ENCODE data around the gene ABLIM2. TPM values are rescaled to one million over a fixed set of nuclear protein-coding genes. Genes with fewer than 3 reads are reported as not detected.

Gene ABLIM2
- total RNA-seq, 5 donors from 2014 or later (not counting 1 experiment from before 2014, with no cell fraction given): 2.6 to 7.0 (median 5.5) TPM

GRCh38 chr4:8041868-8042267 lies 116.7 kb downstream of the ABLIM2 start:
- Mint-ChIP-seq H3K4me1 (no peaks in the 10 kb centered on the region), H3K27me3 (peaks cover 3 to 8% of the 10 kb centered on the region in 2 donors), H3K9me3 (no peaks in the 10 kb centered on the region), H3K4me3 (no peak overlapping the region), H3K36me3 (peaks cover 4% of the 10 kb centered on the region), H3K27ac (no peak overlapping the region)
- ChIA-PET CTCF (no interaction called here), POLR2A (no interaction called here)
- no peak for DNase-seq
- 56% methylated on average over 7 of the region's 11 CpGs for WGBS (ENCODE audit: insufficient coverage)
- H3K36me3 ChIP-seq (ENCODE audit: control insufficient read depth in 2 of 2, extremely low read depth in 1 of 2, insufficient read depth in 1 of 2, low read length in 1 of 2): no peaks in the 10 kb centered on the region
- no peak overlapping the region for H3K4me3 ChIP-seq (ENCODE audit: control insufficient read depth in 1 of 2, extremely low read depth in 1 of 2, low read length in 1 of 2)
- no peak overlapping the region for H3K27ac ChIP-seq (ENCODE audit: low read length)
- H3K4me1 ChIP-seq (ENCODE audit: control insufficient read depth in 1 of 2, extremely low read depth in 1 of 2, insufficient read depth in 2 of 2, low read length in 2 of 2): peaks cover 0 to 7% of the 10 kb centered on the region in 2 experiments
- no peaks in the 10 kb centered on the region for H3K9me3 ChIP-seq
- ATAC-seq (replicated peaks in 1 of 4): no peak
- H3K27me3 ChIP-seq (replicated peaks in 1 of 2; ENCODE audit: control insufficient read depth in 2 of 2, extremely low read depth in 1 of 2, insufficient read depth in 2 of 2, low read length in 1 of 2): peaks cover 0 to 21% of the 10 kb centered on the region in 2 experiments

- H3K9me3 ChIP-seq: no peaks in the 10 kb centered on the region
- Mint-ChIP-seq H3K4me1 (no peaks in the 10 kb centered on the region), H3K4me3 (no peak overlapping the region), H3K27me3 (peaks cover 3 to 8% of the 10 kb centered on the region in 2 donors), H3K36me3 (peaks cover 4% of the 10 kb centered on the region), H3K9me3 (no peaks in the 10 kb centered on the region), H3K27ac (no peak overlapping the region)
- ChIA-PET CTCF (no interaction called here), POLR2A (no interaction called here)
- H3K27ac ChIP-seq (ENCODE audit: low read length): no peak overlapping the region
- WGBS (ENCODE audit: insufficient coverage): 86% methylated on average over 6 of the region's 7 CpGs
- H3K4me1 ChIP-seq (ENCODE audit: control insufficient read depth in 1 of 2, extremely low read depth in 1 of 2, insufficient read depth in 2 of 2, low read length in 2 of 2): peaks cover 0 to under 1% of the 10 kb centered on the region in 2 experiments
- H3K4me3 ChIP-seq (ENCODE audit: control insufficient read depth in 1 of 2, extremely low read depth in 1 of 2, low read length in 1 of 2): no peak overlapping the region
- DNase-seq: no peak
- ATAC-seq (replicated peaks in 1 of 4): no peak
- H3K36me3 ChIP-seq (ENCODE audit: control insufficient read depth in 2 of 2, extremely low read depth in 1 of 2, insufficient read depth in 1 of 2, low read length in 1 of 2): no peaks in the 10 kb centered on the region
- H3K27me3 ChIP-seq (replicated peaks in 1 of 2; ENCODE audit: control insufficient read depth in 2 of 2, extremely low read depth in 1 of 2, insufficient read depth in 2 of 2, low read length in 1 of 2): peaks cover 0 to 18% of the 10 kb centered on the region in 2 experiments
Observed at GRCh38 chr4:8041172-8041571, 117.4 kb downstream of the ABLIM2 start.

DNA sequence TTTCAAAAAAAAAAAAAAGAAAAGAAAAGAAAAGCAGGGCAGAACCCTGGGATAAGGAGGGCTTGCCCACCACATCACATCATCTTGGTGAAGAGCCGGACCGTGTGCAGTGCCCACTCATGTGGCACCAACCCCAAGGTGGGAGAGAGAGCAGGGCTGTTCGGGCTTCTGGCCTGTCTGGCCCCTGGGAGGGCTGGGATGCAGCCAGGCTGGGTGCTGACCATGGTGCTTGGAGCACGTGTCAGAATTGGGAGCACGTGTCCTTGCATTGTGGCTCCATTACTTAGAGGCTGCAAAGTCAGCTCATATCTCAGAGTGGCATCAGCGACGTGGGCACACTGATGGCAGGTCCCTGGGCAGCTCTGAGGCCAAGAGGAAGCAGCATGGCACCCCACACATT lies 118.0 kb downstream of the ABLIM2 start:
- H3K4me1 Mint-ChIP-seq: peaks cover 3 to 5% (median 4%) of the 10 kb centered on the region in 3 donors
- 72% methylated on average over 6 of the region's 7 CpGs for WGBS (ENCODE audit: insufficient coverage)

GRCh38 chr4:8039853-8040252 lies 118.8 kb downstream of the ABLIM2 start:
- DNase-seq: no peak
- Histone ChIP-seq H3K27me3 (replicated peaks in 1 of 2; ENCODE audit: control insufficient read depth in 2 of 2, extremely low read depth in 1 of 2, insufficient read depth in 2 of 2, low read length in 1 of 2) (peaks cover 0 to 22% of the 10 kb centered on the region in 2 experiments), H3K36me3 (ENCODE audit: control insufficient read depth in 2 of 2, extremely low read depth in 1 of 2, insufficient read depth in 1 of 2, low read length in 1 of 2) (no peaks in the 10 kb centered on the region), H3K9me3 (no peaks in the 10 kb centered on the region), H3K27ac (ENCODE audit: low read length) (no peak overlapping the region), H3K4me1 (ENCODE audit: control insufficient read depth in 1 of 2, extremely low read depth in 1 of 2, insufficient read depth in 2 of 2, low read length in 2 of 2) (peaks cover 0 to 13% of the 10 kb centered on the region in 2 experiments), H3K4me3 (ENCODE audit: control insufficient read depth in 1 of 2, extremely low read depth in 1 of 2, low read length in 1 of 2) (no peak overlapping the region)
- Mint-ChIP-seq H3K27me3 (peaks cover 3 to 8% of the 10 kb centered on the region in 2 donors), H3K36me3 (peaks cover 4% of the 10 kb centered on the region), H3K9me3 (no peaks in the 10 kb centered on the region), H3K4me3 (no peak overlapping the region), H3K27ac (no peak overlapping the region), H3K4me1 (peaks cover 10 to 12% (median 11%) of the 10 kb centered on the region in 3 donors)
- ATAC-seq (replicated peaks in 1 of 4): no peak
- 80% methylated on average over 11 of the region's 11 CpGs for WGBS (ENCODE audit: insufficient coverage)
- CTCF ChIA-PET: no interaction called here
- POLR2A ChIA-PET: no interaction called here

More for the DNA sequence above, 118.0 kb downstream of the ABLIM2 start:
- Histone ChIP-seq H3K9me3 (no peaks in the 10 kb centered on the region), H3K27me3 (replicated peaks in 1 of 2; ENCODE audit: control insufficient read depth in 2 of 2, extremely low read depth in 1 of 2, insufficient read depth in 2 of 2, low read length in 1 of 2) (peaks cover 0 to 16% of the 10 kb centered on the region in 2 experiments), H3K36me3 (ENCODE audit: control insufficient read depth in 2 of 2, extremely low read depth in 1 of 2, insufficient read depth in 1 of 2, low read length in 1 of 2) (no peaks in the 10 kb centered on the region), H3K4me1 (ENCODE audit: control insufficient read depth in 1 of 2, extremely low read depth in 1 of 2, insufficient read depth in 2 of 2, low read length in 2 of 2) (peaks cover 0 to 6% of the 10 kb centered on the region in 2 experiments), H3K4me3 (ENCODE audit: control insufficient read depth in 1 of 2, extremely low read depth in 1 of 2, low read length in 1 of 2) (no peak overlapping the region), H3K27ac (ENCODE audit: low read length) (no peak overlapping the region)
- POLR2A ChIA-PET: no interaction called here
- Mint-ChIP-seq H3K27me3 (peaks cover 3 to 8% of the 10 kb centered on the region in 2 donors), H3K9me3 (no peaks in the 10 kb centered on the region), H3K4me3 (no peak overlapping the region), H3K27ac (no peak overlapping the region), H3K36me3 (peaks cover 4% of the 10 kb centered on the region)
- CTCF ChIA-PET: no interaction called here
- ATAC-seq (replicated peaks in 1 of 4): no peak
- DNase-seq: no peak

DNA sequence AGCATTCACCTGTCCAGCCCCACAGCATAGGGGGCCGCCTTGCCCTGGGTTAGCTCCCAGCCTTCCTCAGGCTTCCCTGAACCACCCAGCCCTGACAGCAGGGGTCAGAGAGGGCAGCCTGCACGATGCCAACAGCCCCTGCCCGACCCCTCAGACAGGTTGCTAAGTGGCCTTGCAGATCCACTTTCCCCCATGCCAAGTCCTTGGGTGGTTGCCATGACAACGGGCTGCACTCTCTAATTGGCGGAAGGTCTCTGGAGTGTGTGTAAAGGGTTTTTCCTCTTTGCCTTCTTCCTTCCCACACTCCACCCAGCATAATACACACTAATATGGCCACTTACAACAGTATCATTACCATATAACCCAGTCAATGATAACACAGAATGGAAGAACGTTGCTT lies 119.3 kb downstream of the ABLIM2 start:
- CTCF ChIA-PET: no interaction called here
- POLR2A ChIA-PET: no interaction called here
- peaks cover 3 to 8% of the 10 kb centered on the region in 2 donors for H3K27me3 Mint-ChIP-seq
- no peak overlapping the region for H3K27ac Mint-ChIP-seq
- Histone ChIP-seq H3K9me3 (no peaks in the 10 kb centered on the region), H3K36me3 (ENCODE audit: control insufficient read depth in 2 of 2, extremely low read depth in 1 of 2, insufficient read depth in 1 of 2, low read length in 1 of 2) (no peaks in the 10 kb centered on the region), H3K4me3 (ENCODE audit: control insufficient read depth in 1 of 2, extremely low read depth in 1 of 2, low read length in 1 of 2) (no peak overlapping the region), H3K27me3 (replicated peaks in 1 of 2; ENCODE audit: control insufficient read depth in 2 of 2, extremely low read depth in 1 of 2, insufficient read depth in 2 of 2, low read length in 1 of 2) (peaks cover 0 to 22% of the 10 kb centered on the region in 2 experiments), H3K27ac (ENCODE audit: low read length) (no peak overlapping the region), H3K4me1 (ENCODE audit: control insufficient read depth in 1 of 2, extremely low read depth in 1 of 2, insufficient read depth in 2 of 2, low read length in 2 of 2) (peaks cover 0 to 14% of the 10 kb centered on the region in 2 experiments)
- ATAC-seq (replicated peaks in 1 of 4) (no peak), DNase-seq (no peak)
- no peak overlapping the region for H3K4me3 Mint-ChIP-seq
- no peaks in the 10 kb centered on the region for H3K9me3 Mint-ChIP-seq
- 26% methylated on average over 3 of the region's 6 CpGs for WGBS (ENCODE audit: insufficient coverage)
- peaks cover 10 to 12% (median 11%) of the 10 kb centered on the region in 3 donors for H3K4me1 Mint-ChIP-seq
- peaks cover 4% of the 10 kb centered on the region for H3K36me3 Mint-ChIP-seq

GRCh38 chr4:8038719-8039251 lies 119.8 kb downstream of the ABLIM2 start:
- H3K36me3 ChIP-seq (ENCODE audit: control insufficient read depth in 2 of 2, extremely low read depth in 1 of 2, insufficient read depth in 1 of 2, low read length in 1 of 2): no peaks in the 10 kb centered on the region
- 65% methylated on average over 7 of the region's 7 CpGs for WGBS (ENCODE audit: insufficient coverage)
- ChIA-PET CTCF (interaction anchor here in 1 of 2 donors (0.5 kb wide), 1 partner anchor 18 kb away, joined by 4 read pairs; no protein-coding TSS in a partner anchor), POLR2A (no interaction called here)
- Mint-ChIP-seq H3K4me3 (no peak overlapping the region), H3K27me3 (peaks cover 3 to 8% of the 10 kb centered on the region in 2 donors), H3K36me3 (peaks cover 4% of the 10 kb centered on the region), H3K4me1 (peaks cover 10 to 12% (median 11%) of the 10 kb centered on the region in 3 donors), H3K27ac (no peak overlapping the region), H3K9me3 (no peaks in the 10 kb centered on the region)
- H3K4me1 ChIP-seq (ENCODE audit: control insufficient read depth in 1 of 2, extremely low read depth in 1 of 2, insufficient read depth in 2 of 2, low read length in 2 of 2): peaks cover 0 to 14% of the 10 kb centered on the region in 2 experiments
- DNase-seq: no peak
- H3K9me3 ChIP-seq: no peaks in the 10 kb centered on the region
- H3K27ac ChIP-seq (ENCODE audit: low read length): no peak overlapping the region
- H3K4me3 ChIP-seq (ENCODE audit: control insufficient read depth in 1 of 2, extremely low read depth in 1 of 2, low read length in 1 of 2): no peak overlapping the region
- peaks cover 0 to 24% of the 10 kb centered on the region in 2 experiments for H3K27me3 ChIP-seq (replicated peaks in 1 of 2; ENCODE audit: control insufficient read depth in 2 of 2, extremely low read depth in 1 of 2, insufficient read depth in 2 of 2, low read length in 1 of 2)
- no peak for ATAC-seq (replicated peaks in 1 of 4)
